GM13976 (cell line): ENCODE data around the gene CCDC85C.

Source experiments
- DNase-seq: peaks from one replicate; pipeline ENCODE4 v3.0.0; 2012; ENCODE audit warnings: low spot score
- CTCF ChIP-seq: IDR thresholded peaks from 2 replicates; pipeline ENCODE4 v1.5.1; 2012; ENCODE audit warnings: borderline replicate concordance, mild to moderate bottlenecking; ENCODE audit not compliant: insufficient read depth; ENCODE audit errors: extremely low read depth, missing control alignments, control extremely low read depth
- in situ Hi-C: fragments of 300-500 bp; cut with MboI; formaldehyde crosslinking; loops from one replicate; pipeline ENCODE4 v1.12.0; 2022; ENCODE audit warnings: low sequenced_read_pairs, mixed read lengths, inconsistent platforms; ENCODE audit not compliant: unreplicated experiment

CCDC85C gene

DNA sequence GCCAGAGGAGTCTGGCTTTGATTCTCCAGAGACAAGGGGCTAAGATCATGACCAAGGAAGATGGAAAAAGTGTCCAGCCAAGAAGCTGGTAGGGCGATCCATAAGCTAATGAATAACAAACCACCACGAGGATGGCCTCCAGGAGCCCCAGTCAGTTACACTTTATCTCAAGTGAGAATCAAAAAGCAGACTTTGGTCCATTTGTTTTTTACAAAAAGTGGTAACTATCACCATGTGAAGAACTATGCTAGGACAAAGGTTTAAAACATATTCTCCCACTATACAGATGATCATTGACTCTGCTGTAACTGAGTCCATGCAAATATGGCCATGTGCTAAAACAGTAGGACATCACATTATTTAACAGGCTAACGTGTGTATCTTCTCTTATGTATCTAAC is 137.2 kb downstream of the CCDC85C start:
- DNase-seq = no peak
- TF ChIP-seq CTCF = no peak
- in situ Hi-C loops = no loop called here

DNA sequence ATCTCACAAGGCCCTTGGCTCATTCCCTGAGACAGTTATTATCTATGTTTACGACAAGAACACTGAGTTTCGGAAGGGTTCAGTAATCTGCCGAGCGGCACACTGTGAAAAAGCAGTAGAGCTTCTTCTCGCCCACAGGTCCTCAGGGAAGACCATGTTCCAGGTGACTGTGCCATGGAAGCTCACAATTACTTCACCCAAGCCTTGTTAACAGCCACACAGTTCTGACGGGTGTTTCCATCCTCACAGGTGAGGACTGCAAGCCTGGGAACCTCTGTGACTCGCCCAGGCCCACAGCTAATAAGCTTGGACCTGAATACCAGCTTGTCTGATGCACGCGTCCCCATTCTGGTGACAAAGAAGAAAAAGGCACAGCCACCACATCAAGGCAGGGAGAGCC is 138.7 kb downstream of the CCDC85C start:
- DNase-seq = no peak
- in situ Hi-C loops = no loop called here
- no peak for TF ChIP-seq CTCF

DNA sequence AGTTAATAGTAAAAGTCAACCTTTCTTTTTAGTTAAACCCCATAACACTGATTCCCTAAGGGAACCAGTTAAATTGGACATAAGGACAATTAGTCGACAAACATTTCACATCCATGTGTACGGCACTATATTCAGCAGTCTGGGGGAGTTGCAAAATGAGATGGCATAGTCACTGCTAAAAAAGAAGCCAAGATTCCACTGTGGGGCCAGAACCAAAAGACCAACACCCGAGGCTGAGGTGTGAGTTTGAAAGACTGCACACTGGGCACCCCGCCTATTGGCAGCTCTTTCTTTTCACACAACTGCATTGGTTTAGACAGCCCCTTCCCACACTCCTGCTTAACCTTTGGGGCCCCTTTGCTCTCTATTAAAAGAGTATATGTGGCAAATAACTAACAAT is 140.0 kb downstream of the CCDC85C start:
- no peak for DNase-seq
- no peak for TF ChIP-seq CTCF
- in situ Hi-C loops = no loop called here

GRCh38 chr14:99462210-99462609 is 141.8 kb downstream of the CCDC85C start:
- no peak for TF ChIP-seq CTCF
- in situ Hi-C loops = no loop called here
- no peak for DNase-seq

- no peak for DNase-seq
- no peak for TF ChIP-seq CTCF
- in situ Hi-C loops = no loop called here
Measured at GRCh38 chr14:99461411-99462085, 142.5 kb downstream of the CCDC85C start.

- in situ Hi-C loops = no loop called here
- DNase-seq = no peak
- TF ChIP-seq CTCF = no peak
Measured at GRCh38 chr14:99460793-99461192, 143.2 kb downstream of the CCDC85C start.
